ENCODE results near the gene BCL6B.

DNA sequence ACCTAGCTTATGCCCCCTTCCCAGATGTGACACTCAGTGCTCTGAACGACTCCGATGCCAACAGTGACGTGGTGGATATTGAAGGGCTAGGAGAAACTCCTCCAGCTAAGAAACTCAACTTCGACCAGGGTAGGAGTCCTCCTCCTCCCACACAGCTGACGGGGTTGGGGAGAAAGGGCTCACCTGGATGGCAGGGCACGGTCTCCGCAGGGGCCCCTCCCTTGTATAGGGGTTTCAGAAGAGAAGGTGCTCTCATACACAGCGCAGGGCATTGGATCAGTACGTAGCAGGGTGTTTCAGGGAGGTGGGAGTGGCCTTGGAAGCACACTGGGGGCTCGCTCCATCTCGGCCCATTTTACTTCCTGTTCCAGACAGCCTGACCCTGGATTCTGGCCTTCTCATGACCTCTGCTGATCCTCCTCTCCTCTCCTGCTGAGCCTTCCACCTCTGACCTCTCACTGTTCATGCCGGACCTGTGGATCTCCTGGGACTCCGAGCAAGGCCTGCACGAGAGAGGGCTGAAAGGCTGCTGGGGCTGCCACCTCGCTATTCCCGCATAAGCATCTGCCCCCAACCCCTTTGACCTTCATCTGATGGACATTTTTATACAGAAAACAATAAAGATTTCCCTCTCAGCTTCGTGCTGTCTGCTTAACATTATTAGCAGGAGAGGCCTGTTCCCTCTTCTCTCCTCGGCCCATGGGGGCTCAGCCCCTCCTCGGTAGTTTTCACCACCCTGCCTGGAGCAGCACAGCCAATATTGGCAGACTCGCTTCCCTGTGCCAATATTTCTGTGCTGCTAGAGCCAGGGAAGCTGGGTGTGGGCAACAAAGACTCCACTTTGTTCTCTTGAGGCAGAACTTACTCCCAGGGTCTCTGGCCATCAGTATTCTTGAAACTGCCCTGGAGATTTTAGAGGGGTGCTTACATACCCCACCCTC lies 5.7 kb upstream of the BCL6B start:
- TF ChIP-seq, protein P1, sequence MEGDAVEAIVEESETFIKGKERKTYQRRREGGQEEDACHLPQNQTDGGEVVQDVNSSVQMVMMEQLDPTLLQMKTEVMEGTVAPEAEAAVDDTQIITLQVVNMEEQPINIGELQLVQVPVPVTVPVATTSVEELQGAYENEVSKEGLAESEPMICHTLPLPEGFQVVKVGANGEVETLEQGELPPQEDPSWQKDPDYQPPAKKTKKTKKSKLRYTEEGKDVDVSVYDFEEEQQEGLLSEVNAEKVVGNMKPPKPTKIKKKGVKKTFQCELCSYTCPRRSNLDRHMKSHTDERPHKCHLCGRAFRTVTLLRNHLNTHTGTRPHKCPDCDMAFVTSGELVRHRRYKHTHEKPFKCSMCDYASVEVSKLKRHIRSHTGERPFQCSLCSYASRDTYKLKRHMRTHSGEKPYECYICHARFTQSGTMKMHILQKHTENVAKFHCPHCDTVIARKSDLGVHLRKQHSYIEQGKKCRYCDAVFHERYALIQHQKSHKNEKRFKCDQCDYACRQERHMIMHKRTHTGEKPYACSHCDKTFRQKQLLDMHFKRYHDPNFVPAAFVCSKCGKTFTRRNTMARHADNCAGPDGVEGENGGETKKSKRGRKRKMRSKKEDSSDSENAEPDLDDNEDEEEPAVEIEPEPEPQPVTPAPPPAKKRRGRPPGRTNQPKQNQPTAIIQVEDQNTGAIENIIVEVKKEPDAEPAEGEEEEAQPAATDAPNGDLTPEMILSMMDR (IDR thresholded peaks at IDR 0.05; ENCODE audit: low read depth, low read length, poor library complexity, severe bottlenecking), result no peak
- TF ChIP-seq EZH2phosphoT487 (IDR thresholded peaks at IDR 0.05; ENCODE audit: borderline replicate concordance, low read length), result no peak

Measured in DOHH2 (cell line).